T47D (cell line): ENCODE results near the gene HSD17B14.
"Not testable (repeated sequence)": the region's sequence is repeated elsewhere in the genome, so short reads cannot be mapped to it uniquely, and the experiment has no call there.

Source experiments
- DNase-seq, 2 experiments: peaks; one replicate each; pipeline versions ENCODE4 v3.0.0 to v3.0.0-alpha.2; 2011 to 2012; ENCODE audit warnings: low read depth in 1 of 2, low spot score in 1 of 2
- JUND ChIP-seq: IDR thresholded peaks from 2 replicates; pipeline ENCODE4 v1.6.1; 2012; ENCODE audit warnings: low read depth
- in situ Hi-C: cut with HindIII; loops from 2 replicates; pipeline ENCODE4 v1.10.0; 2016; ENCODE audit warnings: low sequenced_read_pairs, low pct_unique_long_range_greater_than_20kb

Gene HSD17B14

GRCh38 chr19:48797103-48797502 lies 39.2 kb downstream of the HSD17B14 start:
- no peak for TF ChIP-seq JUND
- no peak for DNase-seq
- in situ Hi-C loops, result no loop called here

GRCh38 chr19:48796298-48797083 lies 39.8 kb downstream of the HSD17B14 start:
- no peak for TF ChIP-seq JUND
- DNase-seq, result no peak
- in situ Hi-C loops, result no loop called here

GRCh38 chr19:48795685-48796070 lies 40.6 kb downstream of the HSD17B14 start:
- in situ Hi-C loops, result no loop called here
- TF ChIP-seq JUND, result no peak

GRCh38 chr19:48795055-48795684 lies 41.1 kb downstream of the HSD17B14 start:
- DNase-seq, result peak; percentile 78 to 92
- in situ Hi-C loops, result no loop called here
- no peak for TF ChIP-seq JUND

More at GRCh38 chr19:48795685-48796070, 40.6 kb downstream of the HSD17B14 start:
- no peak for DNase-seq

- no peak for DNase-seq
- TF ChIP-seq JUND, result no peak
- in situ Hi-C loops, result no loop called here
Observed at GRCh38 chr19:48794291-48794690, 42.0 kb downstream of the HSD17B14 start.

GRCh38 chr19:48793271-48793670 lies 43.0 kb downstream of the HSD17B14 start:
- DNase-seq, result no peak
- no peak for TF ChIP-seq JUND
- in situ Hi-C loops, result no loop called here

- in situ Hi-C loops, DNase-seq: not testable (repeated sequence)
Observed at GRCh38 chr19:48787331-48787730, 49.0 kb downstream of the HSD17B14 start.

- DNase-seq, in situ Hi-C loops: not testable (repeated sequence)
Observed at GRCh38 chr19:48786422-48786821, 49.9 kb downstream of the HSD17B14 start.

DNA sequence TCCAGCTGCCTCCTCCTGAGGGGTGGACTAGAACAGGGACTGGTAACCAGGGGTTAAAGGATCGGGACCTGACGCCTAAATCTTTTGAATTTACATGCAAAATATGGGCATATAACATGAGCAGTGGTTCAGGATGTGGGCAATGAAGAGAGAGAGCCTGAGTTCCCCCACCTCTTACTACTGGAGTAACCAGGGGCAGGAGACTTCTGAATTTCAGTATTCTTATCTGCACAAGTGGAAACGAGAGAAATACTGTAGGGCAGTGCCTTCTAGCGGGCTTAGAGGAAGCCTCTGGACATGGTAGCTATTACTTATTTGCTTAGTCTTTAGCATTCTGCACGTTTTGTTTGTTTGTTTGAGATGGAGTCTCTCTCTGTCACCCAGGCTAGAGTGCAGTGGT lies 51.8 kb downstream of the HSD17B14 start:
- no peak for TF ChIP-seq JUND
- in situ Hi-C loops, result no loop called here
- peak in 1 of 2 experiments; percentile 41 for DNase-seq

DNA sequence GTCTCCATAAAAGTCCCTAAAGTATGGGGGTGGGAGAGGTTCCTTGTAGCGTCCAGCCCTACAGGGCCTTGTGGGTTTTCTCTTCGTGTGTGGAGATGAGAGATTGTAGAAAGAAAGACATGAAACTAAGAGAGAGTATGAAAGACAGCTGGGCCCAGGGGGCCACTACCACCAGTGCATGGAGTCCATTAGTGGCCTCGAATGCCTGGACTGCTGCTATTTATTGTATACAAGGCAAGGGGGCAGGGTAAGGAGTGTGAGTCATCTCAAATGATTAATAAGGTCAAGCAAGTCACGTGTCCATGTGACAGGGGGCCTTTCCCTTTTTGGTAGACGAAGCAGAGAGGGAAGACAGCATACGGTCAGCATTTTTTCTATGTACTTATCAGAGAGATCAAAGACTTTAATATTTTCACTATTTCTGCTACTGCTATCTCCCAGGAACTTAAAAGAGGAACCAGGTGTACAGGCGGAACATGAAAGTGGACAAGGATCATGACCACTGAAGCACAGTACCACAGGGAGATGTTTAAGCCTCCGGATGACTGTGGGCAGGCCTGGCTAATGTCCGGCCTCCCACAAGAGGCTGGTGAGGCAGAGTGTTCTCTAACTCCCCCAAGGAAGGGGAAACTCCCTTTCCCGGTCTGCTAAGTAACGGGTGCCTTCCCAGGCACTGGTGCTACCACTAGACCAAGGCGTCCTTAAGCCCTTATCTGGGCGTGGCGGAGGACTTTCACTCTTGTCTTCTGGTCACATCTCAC lies 55.5 kb downstream of the HSD17B14 start:
- TF ChIP-seq JUND, result no peak
- no peak for DNase-seq
- in situ Hi-C loops, result no loop called here

GRCh38 chr19:48779636-48780035 lies 56.7 kb downstream of the HSD17B14 start:
- in situ Hi-C loops, result no loop called here
- DNase-seq, result no peak
- TF ChIP-seq JUND, result no peak

DNA sequence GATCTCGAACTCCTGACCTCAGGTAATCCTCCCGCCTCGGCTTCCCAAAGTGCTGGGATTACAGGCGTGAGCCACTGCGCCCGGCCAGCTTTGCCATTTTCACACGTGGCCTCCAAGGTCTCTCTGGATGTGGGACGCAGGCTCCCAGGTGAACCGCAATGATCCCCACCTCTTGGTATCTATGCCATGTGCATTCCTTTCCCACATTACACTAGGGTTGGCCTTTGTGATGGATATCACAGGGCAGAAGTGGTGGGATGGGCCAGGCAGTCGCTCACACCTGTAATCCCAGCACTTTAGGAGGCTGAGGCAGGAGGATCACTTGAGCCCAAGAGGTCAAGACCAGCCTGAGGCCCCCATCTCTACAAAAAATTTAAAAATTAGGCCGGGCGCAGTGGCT lies 58.6 kb downstream of the HSD17B14 start:
- DNase-seq, result no peak
- no peak for TF ChIP-seq JUND
- in situ Hi-C loops, result no loop called here

- in situ Hi-C loops, result no loop called here
- no peak for TF ChIP-seq JUND
- DNase-seq, result no peak
Observed at GRCh38 chr19:48777139-48777538, 59.2 kb downstream of the HSD17B14 start.
